NCI-H748 (cell line): ENCODE results near the gene NUP93.

ENCODE experiments used
- DNase-seq: peaks from one replicate; lab custom pipeline; 2025; ENCODE audit not compliant: unreplicated experiment; lab: John Stamatoyannopoulos, UW

NUP93 gene

DNA sequence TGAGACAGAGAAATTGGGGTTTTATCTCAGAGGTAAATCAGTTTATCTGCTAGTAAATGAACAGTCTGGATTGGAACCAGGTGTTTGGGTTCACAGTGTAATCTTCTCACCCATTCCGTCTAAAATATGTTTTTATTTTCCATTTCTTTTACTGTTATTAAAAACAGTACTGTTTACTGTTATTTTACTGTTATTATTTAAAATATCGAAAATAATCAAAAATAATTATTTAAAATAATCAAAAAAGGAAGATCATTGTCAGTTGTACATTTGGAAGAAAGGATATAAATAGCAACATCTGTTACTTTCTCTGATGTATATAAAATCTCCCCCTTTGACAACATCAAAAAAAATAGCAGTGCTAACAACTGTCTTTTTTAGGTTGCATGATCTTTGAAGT is 11.5 kb downstream of the NUP93 start:
- DNase-seq = no peak

DNA sequence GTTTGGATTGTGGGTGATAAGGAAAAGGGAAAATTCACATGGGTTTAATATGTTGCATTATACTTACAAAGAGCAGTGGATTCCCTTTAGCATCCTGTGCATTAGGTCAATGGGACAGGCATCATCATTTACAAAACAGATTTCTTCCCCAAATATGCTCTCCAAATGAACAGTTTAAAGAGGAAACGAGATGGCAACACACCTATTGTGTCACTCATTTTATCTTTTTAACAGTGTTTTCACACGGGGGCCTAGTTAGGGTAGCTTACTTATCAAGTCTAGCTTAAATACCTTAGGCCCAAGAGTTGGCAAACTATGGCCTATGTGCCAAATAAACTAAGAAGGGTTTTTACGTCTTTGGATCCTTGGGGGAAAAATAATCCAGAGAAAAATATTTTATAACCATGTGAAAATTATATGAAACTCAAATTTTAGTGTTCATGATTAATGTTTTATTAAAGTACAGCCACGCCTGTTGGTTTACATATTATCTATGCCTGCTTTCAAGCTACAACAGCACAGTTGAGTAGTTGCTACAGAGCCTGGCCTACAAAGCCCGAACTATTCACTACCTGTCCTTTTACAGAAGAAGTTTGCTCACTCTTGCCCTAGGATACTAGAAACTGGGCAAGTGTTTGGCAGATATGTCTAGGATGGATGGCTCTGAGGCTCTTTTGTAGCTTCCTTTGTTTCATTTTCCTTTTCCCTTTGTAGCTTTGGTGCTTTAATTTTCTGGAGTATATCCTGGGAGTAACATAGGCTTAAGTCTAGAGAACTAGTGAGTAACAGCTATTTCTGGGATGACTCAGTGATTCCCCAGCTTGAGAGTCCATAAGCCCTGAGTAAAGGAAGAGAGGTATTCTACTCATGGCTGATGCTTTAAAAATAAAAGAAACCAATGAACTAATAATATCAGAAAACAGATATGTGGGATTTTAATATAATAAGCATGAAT is 12.4 kb downstream of the NUP93 start:
- DNase-seq = no peak

DNA sequence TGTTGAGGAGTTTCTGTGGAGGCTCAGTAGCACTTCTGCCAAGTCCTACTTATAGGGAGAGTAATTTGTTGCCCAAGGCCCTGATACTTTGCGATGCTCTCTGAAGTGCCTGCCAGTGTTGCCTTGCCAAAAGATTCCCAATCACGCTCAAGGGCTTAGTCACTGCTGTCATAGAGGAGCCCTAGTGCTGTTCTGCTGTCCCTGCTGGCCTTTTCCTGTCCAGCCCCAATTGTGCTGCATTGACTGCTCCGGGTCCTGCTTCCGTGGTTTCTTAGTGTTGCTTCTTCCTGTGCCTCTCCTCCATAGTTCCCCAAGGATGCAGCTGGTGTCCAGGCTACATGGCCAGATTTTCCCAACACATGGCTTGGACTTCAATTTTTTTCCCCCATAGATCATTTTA is 13.9 kb downstream of the NUP93 start:
- DNase-seq = no peak

DNA sequence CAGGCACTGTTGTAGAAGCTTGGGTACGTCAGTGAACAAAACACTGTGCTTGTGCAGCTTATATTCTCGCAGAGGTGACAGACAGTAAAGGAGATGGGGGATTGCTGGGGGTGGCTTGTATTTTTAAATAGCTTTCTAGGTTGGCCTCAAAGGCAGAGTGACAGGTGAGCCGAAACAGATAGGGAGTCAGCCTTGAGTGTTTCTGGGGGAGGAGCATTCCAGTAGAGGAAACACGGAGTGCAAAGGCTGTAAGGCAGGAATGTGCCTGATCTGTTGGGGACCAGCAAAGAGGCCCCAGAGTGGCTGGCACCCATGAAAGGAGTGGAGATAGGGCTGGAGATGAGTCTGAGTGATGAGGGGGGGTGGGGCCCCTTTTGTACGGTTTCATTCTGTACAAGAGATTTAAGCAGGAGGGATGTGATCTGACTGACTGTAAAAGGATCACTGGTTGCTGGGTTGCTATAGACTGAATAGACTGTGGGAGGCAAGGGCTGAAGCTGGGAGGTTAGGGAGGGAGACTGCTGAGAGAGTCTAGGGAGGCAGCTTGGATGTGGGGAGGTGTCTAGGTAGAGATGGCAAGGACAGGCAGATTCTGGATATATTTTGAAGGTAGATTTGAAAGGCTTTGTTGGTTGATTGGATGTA is 15.2 kb downstream of the NUP93 start:
- DNase-seq = no peak

DNA sequence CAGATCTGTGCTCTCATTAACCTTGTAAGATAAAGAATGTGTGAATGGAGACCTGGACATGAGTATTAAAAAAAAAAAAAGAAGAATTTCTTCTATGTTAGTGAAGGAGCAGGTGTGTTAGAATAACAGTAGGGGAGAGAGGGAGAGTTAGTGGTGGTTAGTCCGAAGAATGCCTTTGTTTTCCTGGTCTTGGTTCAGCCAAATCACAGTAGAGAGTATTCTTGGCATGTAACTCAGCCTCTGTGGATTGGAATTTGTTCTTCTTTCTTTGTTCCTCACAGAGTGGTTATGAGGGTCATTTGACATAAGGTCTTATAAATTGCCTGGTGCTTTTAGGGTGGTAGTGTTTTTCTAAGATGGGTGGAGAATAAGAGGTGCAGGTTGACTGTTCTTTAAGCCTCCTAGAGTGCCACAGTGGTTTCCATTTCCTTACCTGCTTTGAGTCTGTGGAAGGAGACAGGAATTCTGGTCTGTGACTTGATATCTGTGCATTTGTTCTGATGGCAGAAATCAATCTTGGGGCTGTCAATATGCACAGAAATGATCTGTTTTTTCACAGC is 17.6 kb downstream of the NUP93 start:
- no peak for DNase-seq

DNA sequence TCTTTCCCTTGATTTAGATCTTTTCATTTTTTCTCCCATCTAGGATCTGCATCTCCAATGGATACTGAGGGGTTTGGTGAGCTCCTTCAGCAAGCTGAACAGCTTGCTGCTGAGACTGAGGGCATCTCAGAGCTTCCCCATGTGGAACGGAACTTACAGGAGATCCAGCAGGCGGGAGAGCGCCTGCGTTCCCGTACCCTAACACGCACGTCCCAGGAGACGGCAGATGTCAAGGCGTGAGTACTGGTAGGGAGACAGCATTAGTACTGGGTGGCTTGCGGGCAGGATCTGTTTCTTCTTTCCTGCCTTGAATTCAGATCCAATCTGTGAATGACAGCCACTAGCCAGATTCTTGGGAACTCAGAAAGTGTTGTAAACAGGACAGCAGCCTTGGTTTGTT is 18.3 kb downstream of the NUP93 start:
- no peak for DNase-seq

DNA sequence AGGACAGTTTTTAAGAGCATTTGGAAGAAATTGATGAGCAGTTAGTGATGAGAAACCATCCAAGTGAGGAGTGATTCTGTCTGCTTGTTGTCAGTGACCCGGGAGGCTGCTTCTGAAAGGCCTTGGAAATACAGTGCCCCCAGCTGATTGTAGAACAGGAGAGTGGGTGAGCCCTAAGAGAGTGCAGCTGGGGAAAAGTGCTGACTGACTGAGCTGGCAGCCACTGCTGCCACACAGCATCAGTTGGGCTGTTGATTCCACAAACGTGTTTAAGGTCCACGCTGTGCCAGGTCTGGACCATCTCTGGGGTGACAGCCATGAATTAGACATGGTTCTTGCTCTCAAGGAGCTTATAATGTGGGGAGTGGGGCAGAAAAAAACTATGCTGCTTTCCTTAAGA is 18.9 kb downstream of the NUP93 start:
- DNase-seq = no peak

DNA sequence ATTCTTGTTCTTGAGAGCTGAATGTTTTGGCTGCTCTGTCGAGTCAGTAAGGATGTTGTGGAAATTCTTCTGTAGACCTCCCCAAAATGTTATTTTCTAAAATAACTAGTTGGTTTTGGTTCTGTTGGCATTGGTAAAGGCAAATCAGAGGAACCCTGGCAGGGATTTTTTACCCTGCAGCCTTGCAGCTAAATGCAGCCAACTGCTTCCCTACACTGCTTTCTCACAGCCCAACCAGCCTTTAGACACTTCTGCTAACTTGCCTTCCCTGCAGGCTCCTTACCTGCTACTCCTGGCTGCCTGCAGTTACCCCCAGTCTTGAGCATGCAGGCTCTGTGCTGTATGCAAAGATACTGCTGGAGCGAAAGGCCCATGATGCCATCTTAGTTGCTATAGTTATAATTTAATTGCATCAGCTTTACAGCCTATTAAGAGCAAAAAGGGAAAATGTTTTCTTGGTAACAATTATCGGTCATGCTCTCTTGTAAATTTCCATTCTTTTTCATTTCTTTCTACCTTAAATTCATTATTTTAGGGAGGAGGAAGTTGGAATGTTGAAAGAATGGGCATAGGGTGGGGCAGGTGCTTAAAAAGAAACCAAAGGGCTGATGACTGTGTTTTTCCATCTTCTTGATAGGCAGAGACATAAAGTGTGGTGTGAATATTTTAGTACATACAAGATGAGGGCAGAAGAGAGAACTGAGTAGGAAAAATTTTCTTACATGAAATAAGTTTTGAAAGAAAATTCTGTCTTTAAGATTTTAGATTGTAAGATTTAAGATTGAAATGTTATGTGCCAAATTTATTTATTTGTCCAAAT is 20.0 kb downstream of the NUP93 start:
- DNase-seq = no peak

DNA sequence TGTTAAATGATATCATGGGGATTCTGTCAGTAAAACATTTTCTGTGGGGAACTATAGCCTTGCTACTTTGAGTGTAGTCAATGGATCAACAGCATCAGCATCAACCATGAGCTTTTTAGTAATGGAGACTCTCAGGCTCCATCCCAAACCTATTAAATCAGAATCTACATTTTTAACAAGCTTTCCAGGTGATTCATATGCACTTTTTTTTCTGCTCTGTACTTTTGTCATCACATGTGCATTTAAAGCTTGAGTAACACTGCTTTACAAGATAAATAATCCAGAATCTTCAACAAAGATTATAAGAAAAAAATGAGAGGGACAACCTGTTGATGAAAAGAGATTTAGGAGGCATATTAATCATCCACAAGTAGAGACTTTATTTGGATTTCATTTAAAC is 23.5 kb downstream of the NUP93 start:
- DNase-seq = no peak

DNA sequence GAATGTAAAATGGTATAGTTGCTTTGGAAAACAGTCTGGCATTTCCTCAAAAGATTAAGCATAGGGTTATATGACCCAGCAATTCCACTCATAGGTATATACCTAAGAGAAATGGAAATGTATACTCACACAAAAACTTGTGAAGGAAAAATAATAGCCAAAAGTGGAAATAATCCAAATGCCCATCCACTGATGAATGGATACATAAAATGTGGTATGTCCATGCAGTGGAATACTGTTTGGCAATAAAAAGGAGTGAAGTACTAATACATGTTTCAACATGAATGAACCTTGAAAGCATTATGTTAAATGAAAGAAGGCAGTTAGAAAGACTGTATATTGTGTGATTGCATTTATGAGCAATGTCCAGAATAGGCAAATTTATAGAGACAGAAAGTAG is 25.1 kb downstream of the NUP93 start:
- DNase-seq = no peak

DNA sequence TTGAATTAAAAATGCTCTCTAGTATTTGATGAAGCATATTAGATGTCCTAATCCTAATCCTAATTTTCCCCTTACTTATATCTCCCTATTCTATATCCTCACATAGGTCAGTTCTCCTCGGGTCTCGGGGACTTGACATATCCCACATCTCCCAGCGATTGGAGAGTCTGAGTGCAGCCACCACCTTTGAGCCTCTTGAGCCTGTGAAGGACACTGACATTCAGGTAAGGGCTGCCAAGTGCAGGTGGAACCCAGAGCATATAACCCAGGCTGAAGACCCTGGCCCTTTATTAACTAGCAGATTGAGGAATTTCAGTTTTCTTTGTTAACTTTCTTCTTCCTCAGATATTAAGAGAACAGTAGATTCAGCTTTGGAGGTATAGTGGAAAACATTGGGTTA is 28.5 kb downstream of the NUP93 start:
- no peak for DNase-seq

DNA sequence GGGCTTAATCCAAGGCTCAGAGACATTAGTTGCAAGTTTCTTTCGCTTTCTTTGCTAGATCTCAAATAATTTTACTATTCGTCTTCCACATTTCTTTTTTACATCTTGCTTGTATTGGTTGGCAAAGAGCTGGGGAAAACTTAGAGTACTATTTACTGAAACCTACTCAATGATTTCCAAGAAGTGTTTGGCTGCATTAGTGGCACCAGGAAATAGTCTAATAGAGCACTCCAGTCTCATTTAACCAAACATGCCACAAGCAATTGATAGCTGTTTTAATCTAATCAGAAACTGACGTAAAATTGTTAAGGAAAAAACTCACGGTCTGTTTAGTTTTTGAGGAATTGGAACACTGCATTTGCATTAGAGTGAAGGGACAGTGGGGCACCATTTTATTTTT is 29.0 kb downstream of the NUP93 start:
- DNase-seq = no peak

DNA sequence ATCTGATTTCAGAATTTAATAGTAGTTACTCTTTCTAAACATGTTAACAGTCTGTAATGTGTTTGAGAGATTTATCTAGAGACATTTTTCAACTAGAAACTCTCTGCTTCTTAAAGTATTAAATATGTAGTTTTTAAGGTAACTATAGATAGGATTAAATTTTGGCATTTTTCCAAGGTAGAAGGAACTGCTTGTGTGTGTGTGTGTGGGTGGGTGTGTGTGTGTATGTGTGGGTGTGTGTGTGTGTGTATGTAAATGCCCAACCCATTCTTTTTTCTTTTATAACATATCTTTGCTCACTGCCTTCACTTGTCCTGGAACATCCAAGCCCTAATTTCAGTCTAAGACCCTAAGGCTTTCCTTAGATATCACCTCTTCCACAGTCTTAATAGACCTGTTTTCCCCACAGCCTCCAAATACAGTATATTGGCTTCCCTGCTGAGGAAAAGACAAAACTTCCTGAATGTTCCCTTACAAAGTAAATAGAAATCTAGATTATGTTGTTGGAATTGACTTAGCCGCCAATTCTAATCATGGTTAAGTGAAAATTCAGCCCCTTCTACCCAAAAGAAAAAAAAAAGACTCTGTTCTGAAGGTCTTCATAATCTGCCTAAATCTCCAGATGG is 33.5 kb downstream of the NUP93 start:
- no peak for DNase-seq

DNA sequence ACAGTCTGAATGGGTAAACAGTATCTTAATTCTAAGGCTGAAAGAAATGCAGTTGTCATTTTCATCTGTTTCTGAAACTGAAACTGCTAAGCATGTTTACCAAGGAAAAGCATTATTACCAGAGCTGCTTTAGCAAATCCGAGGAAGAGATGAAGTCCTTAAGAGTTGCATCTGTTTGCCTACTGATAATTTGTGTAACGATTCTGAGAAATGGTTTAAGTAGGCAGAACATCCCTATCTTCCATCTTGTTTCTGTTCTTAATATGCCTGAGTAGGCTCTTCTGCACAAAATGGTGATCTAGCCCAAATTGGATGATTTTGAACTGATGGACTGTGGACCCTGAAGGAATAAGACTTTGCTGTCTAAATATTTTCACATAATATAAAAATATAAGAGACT is 34.9 kb downstream of the NUP93 start:
- no peak for DNase-seq

DNA sequence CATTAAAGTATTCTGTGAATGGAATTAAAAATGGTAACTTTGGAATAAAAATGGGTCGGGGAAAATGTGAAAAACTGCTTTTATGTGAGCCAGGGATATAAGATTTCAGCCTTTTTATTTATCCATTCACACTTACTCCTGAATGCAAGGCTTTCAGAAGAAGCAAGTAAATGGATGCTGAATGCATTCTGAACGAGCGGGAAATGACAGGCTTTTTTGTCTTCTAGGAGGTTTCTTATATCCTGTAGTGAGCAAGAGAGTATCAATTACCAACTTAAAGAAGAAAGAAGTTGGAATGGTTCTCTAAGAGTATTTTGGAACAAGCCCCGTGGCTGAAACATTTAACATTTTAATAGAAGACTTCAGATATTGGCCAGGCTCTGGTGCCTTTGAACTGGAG is 36.0 kb downstream of the NUP93 start:
- no peak for DNase-seq

DNA sequence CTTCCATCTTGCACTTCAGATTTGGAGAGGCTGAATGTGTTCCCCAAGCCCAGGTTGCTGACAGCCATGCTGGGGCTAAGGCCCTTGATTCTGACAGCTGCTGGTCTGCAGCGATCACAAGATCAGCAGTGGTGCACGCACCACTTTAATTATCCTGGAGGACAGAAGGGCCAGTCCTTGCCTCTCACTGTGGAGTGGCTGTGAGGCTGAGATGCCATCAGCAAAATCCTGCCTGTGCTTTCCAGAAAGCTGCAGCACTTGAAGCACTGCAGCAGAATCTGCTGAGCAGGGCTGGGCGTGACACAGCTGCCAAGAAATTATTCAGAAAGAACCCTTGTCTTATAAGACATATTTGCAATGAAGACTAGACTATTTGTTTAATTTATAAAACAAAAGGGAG is 37.1 kb downstream of the NUP93 start:
- no peak for DNase-seq

DNA sequence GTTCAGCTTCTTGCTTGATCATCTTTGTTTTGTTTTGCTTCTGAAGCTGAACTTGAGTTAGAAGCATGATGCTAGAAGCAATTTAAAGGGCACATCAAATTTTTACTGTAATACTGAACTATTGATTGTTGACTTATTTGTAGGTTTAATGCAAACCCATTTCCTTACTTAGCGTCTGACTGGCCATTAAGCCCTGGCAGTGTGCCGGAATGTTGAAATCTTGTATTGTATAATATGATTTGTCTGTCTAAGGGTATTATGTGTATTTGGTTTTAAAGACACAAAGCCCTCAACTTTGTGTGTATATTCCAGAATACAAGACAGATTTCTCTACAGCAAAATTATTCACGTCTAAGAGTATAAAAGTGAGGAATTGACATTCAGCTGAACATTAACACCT is 39.7 kb downstream of the NUP93 start:
- no peak for DNase-seq

DNA sequence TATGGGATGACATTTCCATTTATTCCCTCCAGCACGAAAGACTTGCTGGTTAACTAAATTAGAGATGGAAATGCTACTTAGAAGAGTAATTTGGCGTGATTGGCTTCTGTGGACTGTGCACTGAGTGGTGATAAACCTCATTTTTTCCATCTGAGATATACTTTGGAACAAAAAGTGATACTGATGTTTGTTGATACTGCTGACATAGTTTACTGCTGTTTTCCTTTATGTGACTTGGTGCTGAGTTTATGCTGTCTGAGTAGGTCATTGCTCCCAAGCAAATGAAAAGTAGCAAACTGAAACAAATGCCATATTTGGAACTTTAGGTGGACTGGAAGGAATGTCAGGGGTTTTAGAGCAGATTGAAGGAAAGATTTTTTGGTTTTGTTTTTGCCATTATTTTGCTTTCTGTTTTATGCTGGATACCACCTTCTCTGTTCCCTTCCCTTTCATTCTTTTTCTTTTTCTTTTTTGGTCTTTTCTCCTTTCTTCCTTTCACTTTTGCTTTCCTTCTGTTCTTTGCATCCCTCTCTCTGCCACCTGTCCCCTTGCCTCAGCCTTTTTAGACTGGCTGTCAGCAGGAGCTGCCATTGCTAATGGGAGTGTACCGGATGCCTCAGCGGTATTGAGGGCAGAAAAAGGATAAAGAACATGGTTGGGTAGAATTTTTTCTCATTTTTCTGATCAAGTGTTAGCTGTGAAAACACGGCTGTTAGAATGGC is 41.8 kb downstream of the NUP93 start:
- DNase-seq = no peak

DNA sequence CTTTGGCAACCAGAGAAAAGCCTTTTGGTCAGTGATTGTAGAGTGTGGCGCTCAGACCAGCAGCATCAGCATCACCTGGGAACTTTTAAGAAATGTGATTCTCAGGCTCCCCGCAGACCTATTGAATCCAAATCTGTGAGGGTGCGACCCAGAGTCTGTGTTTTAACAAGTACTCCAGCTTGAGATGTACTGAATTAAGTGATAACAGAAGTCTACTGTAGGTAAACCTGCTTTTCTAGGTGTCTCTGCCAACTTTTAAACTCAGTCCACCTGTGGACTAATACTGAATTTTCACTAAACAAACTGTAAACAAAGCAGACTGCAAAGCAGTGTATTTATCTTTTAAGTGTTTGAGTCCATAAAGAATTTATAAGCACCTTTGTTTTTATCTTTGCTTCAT is 43.6 kb downstream of the NUP93 start:
- DNase-seq = no peak

DNA sequence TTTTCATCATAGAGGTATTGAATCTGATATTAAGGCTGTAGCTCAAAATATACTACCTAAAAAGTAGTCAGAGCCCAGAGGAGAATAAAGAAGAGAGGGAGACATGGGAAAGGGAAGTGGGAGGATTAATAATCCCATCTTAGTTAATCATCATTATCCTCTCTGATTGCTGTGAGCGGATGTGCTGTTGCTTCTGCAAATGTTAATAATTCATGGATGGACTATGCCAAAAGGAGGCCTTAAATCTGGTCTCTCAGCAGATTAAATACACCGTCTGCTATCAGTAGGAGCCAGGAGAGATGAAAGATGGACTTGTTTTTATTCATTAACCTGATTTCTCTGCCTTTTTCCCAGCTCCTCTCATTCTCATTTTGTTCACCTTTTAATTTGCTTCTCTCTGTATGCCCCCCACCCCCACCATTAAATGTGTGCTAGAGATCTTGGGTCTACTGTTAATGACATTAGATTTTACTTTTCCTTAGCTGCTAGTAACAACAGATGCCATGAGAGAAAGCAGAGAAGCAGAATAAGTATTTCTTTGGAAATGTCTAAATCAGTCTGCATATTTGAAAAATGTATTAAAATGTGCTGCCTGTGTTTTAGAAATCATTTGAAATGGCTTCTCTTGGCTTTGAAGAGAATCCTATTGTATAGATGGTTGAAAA is 44.2 kb downstream of the NUP93 start:
- no peak for DNase-seq
